ENCODE measurements around the gene UBAC1.
"Not testable (repeated sequence)": the region's sequence is repeated elsewhere in the genome, so short reads cannot be mapped to it uniquely, and the experiment has no call there.

Gene UBAC1

GRCh38 chr9:135901826-135902225 is 59.3 kb downstream of the UBAC1 start:
- DNase-seq (ENCODE audit: low spot score): no peak

GRCh38 chr9:135901031-135901758 is 60.0 kb downstream of the UBAC1 start:
- DNase-seq (ENCODE audit: low spot score): no peak

- DNase-seq (ENCODE audit: low spot score): peak; percentile 35
Observed at GRCh38 chr9:135898634-135899407, 62.4 kb downstream of the UBAC1 start.

- DNase-seq (ENCODE audit: low spot score): no peak
Observed at GRCh38 chr9:135896626-135897025, 64.5 kb downstream of the UBAC1 start.

- DNase-seq (ENCODE audit: low spot score): no peak
Observed at GRCh38 chr9:135896205-135896604, 65.0 kb downstream of the UBAC1 start.

- DNase-seq (ENCODE audit: low spot score): no peak
Observed at GRCh38 chr9:135895202-135895848, 65.8 kb downstream of the UBAC1 start.

- no peak for DNase-seq (ENCODE audit: low spot score)
Observed at GRCh38 chr9:135893104-135893503, 68.1 kb downstream of the UBAC1 start.

- DNase-seq (ENCODE audit: low spot score): not testable (repeated sequence)
Observed at GRCh38 chr9:135892327-135892726, 68.8 kb downstream of the UBAC1 start.

- no peak for DNase-seq (ENCODE audit: low spot score)
Observed at GRCh38 chr9:135891027-135891631, 70.0 kb downstream of the UBAC1 start.

GRCh38 chr9:135890190-135891026 is 70.8 kb downstream of the UBAC1 start:
- no peak for DNase-seq (ENCODE audit: low spot score)

- no peak for DNase-seq (ENCODE audit: low spot score)
Observed at GRCh38 chr9:135889564-135890189, 71.5 kb downstream of the UBAC1 start.

- no peak for DNase-seq (ENCODE audit: low spot score)
Observed at GRCh38 chr9:135888766-135889394, 72.3 kb downstream of the UBAC1 start.

GRCh38 chr9:135888126-135888765 is 72.9 kb downstream of the UBAC1 start:
- DNase-seq (ENCODE audit: low spot score): no peak

- no peak for DNase-seq (ENCODE audit: low spot score)
Observed at GRCh38 chr9:135887585-135888050, 73.6 kb downstream of the UBAC1 start.

GRCh38 chr9:135887021-135887507 is 74.1 kb downstream of the UBAC1 start:
- no peak for DNase-seq (ENCODE audit: low spot score)

GRCh38 chr9:135886147-135886981 is 74.8 kb downstream of the UBAC1 start:
- no peak for DNase-seq (ENCODE audit: low spot score)

- peak; percentile 41 for DNase-seq (ENCODE audit: low spot score)
Observed at GRCh38 chr9:135885100-135885853, 75.9 kb downstream of the UBAC1 start.

All from AG08396 (cell line).